ENCODE results near the gene TGFBR3. TPM values are rescaled to one million over a fixed set of nuclear protein-coding genes. Genes with fewer than 3 reads are reported as not detected.

Gene TGFBR3
- total and polyA plus RNA-seq, 2 of the 8 experiments (the other 6 are each of a cell fraction or from before 2014, with no cell fraction given) = 2.0 to 6.1 TPM

DNA sequence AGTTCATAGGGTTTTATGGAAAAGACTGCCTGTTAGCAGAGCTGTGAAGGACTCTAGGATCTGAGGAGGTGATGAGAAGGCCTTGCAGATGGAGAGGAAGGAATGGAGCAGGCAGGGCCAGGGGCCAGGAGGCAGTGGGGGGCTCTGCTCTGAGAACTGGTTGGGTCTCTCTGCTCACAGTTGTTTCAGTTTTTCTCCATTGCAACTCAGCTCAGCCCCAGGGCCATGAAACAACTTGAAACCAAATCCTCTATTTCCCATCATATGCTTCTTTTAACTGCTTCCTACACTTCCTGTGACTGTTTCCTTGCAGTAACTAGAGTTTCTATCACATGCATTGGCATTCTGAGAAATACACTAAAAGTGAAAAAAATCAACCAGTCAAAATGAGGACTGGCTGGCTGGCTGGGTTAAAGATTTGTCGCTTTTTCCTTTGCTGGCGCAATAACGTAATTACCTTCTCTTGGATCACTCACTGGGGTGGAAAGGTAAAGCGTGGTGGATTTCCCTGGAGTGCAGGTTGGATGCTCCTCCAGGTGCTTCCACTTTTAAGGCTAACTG, 213.3 kb downstream of the TGFBR3 start (continued):
- TF ChIP-seq YY1 (IDR thresholded peaks at IDR 0.05; ENCODE audit: low read depth, low read length) = no peak
- no peak for TF ChIP-seq CREB1 (IDR thresholded peaks at IDR 0.05)
- no peak for TF ChIP-seq SIRT6 (IDR thresholded peaks at IDR 0.05; ENCODE audit: low read length)
- no peak for TF ChIP-seq NRF1 (IDR thresholded peaks at IDR 0.05; ENCODE audit: low read depth, low read length)

Measured in H1 (cell line).